Omental fat pad (tissue), 4 donors: Measurements from ENCODE around the gene NLE1. TPM values are rescaled to one million over a fixed set of nuclear protein-coding genes. Genes with fewer than 3 reads are reported as not detected.
"Not testable (repeated sequence)": the region's sequence is repeated elsewhere in the genome, so short reads cannot be mapped to it uniquely, and the experiment has no call there.

ENCODE experiments used
- ATAC-seq: fragments of 150-250 bp; one replicate; pipeline ENCODE4 v1.9.1; 2016; ENCODE audit warnings: mild to moderate bottlenecking, moderate library complexity; ENCODE audit not compliant: low FRiP score
- DNase-seq: peaks from one replicate; pipeline ENCODE4 v3.0.0-alpha.2; 2019; ENCODE audit warnings: low spot score
- total RNA-seq, 4 donors: library from RNA; depleted of rRNA; stranded (reverse); fragments of >200 nt; gene quantifications; one replicate each; pipeline ENCODE4 v1.1.0, GENCODE V29; 2016
- TF ChIP-seq, protein P1 (sequence below), 3 donors: fragments of 450-650 bp; IDR thresholded peaks; one replicate each; pipeline ENCODE4 v1.5.1; 2016 to 2017; ENCODE audit warnings: antibody characterized with exemption in 3 of 3, mild to moderate bottlenecking in 3 of 3, moderate library complexity in 2 of 3

Gene NLE1
- total RNA-seq, 4 donors from 2014 or later = 12.1 to 31.3 (median 14.6) TPM

DNA sequence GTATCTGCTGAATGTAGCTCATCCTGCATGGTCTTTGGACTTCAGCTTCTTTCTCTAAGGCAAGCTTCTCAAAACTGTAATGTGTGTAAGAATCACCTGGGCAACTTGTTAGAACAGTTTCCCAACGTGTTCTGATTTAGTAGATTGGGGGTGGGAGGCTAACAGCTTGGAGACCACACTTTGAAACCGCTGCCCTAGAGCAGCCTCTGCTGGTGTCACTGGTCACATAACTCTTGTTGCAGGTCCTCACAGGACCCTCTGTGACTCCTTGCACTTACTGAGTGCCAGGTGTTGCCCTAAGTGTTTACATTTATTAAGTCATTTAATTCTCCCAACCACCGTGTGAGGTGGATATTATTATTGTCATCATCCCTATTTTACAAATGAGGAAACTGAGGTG is 42.2 kb upstream of the NLE1 start:
- TF ChIP-seq, protein P1, sequence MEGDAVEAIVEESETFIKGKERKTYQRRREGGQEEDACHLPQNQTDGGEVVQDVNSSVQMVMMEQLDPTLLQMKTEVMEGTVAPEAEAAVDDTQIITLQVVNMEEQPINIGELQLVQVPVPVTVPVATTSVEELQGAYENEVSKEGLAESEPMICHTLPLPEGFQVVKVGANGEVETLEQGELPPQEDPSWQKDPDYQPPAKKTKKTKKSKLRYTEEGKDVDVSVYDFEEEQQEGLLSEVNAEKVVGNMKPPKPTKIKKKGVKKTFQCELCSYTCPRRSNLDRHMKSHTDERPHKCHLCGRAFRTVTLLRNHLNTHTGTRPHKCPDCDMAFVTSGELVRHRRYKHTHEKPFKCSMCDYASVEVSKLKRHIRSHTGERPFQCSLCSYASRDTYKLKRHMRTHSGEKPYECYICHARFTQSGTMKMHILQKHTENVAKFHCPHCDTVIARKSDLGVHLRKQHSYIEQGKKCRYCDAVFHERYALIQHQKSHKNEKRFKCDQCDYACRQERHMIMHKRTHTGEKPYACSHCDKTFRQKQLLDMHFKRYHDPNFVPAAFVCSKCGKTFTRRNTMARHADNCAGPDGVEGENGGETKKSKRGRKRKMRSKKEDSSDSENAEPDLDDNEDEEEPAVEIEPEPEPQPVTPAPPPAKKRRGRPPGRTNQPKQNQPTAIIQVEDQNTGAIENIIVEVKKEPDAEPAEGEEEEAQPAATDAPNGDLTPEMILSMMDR (IDR thresholded peaks at IDR 0.05) = no peak
- no peak for ATAC-seq
- no peak for DNase-seq

DNA sequence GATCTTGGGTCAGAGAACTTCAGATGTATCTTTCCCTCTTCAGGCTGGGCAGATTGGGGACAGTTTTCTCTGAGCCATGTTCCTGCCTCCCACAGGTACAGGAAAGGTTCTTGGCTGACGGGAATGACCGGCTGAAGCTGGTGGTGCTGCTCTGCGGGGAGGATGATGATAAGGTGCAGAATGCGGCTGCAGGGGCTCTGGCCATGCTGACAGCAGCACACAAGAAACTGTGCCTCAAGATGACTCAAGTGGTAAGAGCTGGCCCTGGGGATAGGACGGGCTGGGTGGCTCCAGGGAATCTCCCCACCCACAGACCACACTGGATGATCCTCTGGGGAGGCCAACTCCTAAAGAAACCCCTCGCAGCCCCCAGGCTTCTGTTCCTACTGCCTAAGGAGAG is 41.2 kb upstream of the NLE1 start:
- TF ChIP-seq, protein P1 (IDR thresholded peaks at IDR 0.05) = no peak
- DNase-seq (no peak), ATAC-seq (no peak)

DNA sequence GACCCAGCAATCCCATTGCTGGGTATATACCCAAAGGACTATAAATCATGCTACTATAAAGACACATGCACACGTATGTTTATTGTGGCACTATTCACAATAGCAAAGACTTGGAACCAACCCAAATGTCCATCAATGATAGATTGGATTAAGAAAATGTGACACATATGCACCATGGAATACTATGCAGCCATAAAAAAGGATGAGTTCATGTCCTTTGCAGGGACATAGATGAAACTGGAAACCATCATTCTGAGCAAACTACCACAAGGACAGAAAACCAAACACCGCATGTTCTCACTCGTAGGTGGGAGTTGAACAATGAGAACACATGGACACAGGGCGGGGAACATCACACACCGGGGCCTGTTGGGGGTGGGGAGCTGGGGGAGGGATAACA is 37.3 kb upstream of the NLE1 start:
- DNase-seq = not testable (repeated sequence)

DNA sequence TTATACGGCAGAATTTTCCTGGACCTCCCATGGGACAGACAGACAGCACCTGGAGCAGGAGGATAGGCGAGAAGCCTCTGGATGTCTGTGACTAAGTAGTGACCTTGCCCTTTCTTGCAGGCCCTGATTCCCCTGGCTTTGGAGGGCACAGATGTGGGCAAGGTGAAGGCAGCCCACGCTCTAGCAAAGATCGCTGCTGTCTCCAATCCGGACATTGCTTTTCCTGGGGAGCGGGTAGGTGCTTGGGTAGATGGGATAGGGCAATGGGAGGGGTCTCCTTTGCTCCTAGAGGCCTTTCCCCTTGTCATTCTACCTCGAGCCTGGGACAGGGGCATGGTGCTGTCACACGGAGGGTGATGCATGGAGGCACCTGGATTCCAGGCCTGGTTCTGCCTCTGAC is 34.8 kb upstream of the NLE1 start:
- TF ChIP-seq, protein P1 (IDR thresholded peaks at IDR 0.05) = no peak
- ATAC-seq (no peak), DNase-seq (no peak)

More for the DNA sequence above, 37.3 kb upstream of the NLE1 start:
- ATAC-seq = not testable (repeated sequence)

DNA sequence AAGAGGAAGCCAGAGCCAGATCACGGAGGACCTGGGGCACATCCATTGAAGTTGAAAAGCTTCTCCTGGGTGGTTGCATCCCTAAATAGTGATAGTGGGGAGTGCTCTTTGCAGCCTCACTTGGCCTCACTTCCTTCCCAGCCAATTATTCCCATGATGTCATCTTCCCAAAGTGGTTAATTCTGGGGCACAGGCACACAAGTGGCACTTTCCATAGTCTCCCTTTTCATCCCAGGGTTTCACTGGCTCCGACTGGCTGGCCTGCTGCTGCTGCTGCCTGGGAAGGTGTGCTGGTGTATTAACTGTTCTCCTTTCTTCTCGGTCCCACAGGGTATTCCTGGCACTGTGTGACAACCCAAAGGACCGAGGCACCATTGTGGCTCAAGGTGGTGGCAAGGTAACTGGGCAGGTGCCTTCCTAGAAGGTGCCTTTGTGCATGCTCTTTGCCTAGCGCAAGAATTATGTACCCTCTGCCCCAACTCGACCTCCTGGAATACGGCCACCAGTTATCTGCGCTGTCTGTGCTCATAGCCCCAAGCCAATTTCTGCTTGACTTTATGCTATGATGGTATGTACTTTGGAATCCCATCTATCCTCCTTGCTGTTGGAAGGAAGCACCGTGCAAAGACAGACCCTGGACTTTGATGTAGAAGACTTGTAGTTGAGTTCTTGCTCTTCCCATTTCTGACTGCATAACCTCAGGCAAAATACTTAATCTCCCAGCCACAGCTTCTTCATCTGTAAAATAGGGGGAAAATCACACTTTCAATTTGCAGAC is 33.7 kb upstream of the NLE1 start:
- DNase-seq (no peak), ATAC-seq (no peak)
- TF ChIP-seq, protein P1 (IDR thresholded peaks at IDR 0.05) = no peak

DNA sequence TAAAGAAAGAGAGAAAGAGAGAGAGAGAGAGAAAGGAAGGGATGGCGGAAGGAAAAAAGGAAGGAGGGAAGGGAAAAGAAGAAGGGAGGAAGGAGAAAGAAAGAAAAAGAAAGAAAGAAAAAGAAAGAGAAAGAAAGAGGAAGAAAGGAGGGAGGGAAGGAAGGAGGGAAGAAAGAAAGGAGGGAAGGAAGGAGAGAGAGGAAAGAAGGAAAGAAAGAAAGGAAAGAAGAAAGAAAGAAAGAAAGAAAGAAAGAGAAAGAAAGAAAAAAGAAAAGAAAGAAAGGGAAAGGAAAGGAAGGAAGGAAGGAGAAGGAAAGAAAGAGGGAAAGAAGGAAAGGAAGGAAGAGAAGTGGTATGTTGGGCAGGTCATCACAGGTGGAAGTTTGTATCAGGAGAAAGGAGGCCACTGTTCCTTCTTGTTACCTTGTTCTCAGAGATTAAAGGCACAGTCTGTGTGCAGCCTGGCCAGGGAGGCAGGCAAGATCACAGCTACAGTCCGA is 32.8 kb upstream of the NLE1 start:
- ATAC-seq = no peak
- DNase-seq = no peak
- TF ChIP-seq, protein P1 (IDR thresholded peaks at IDR 0.05) = no peak

DNA sequence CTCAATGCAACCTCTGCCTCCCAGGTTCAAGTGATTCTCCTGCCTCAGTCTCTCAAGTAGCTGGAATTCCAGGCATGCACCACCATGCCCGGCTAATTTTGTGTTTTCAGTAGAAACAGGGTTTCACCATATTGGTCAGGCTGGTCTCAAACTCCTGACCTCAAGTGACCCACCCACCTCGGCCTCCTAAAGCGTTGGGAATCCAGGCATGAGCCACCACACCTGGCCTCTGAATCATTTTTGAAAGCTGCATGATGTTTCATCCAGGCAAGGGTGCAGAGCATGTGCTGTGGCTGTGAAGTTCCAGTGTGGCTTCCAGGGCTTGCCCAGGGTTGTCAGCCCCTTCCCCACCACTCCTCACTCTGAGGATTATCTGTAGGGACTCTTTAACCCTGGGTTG is 30.2 kb upstream of the NLE1 start:
- not testable (repeated sequence) for ATAC-seq, DNase-seq

DNA sequence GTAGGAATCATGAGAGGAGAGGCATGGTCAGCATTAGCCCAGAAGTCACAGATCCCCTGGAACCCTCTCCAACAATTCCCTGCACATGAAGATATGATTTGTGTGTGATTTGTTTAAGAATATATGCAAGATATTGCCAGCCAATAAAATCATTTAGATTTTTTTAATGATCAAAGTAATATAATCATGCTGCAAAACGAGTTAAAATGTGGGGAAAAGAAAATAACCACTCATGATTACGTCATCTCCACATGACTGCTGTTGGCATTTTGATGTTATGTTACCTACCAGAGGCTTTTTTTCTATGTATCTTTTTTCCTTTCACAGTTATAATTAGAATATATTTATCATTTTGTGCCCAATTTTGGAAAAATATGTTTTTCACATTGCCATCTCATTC is 29.7 kb upstream of the NLE1 start:
- DNase-seq (no peak), ATAC-seq (no peak)
- TF ChIP-seq, protein P1 (IDR thresholded peaks at IDR 0.05) = no peak
